T-helper 17 cell (primary cell): ENCODE measurements around the gene SLC46A1. TPM values are rescaled to one million over a fixed set of nuclear protein-coding genes. Genes with fewer than 3 reads are reported as not detected.

Experiments used
- ATAC-seq: fragments of 150-1000 bp; cut with Tn5 transposase; 2 replicates; pipeline ENCODE4 v1.10.0; 2021; ENCODE audit warnings: mild to moderate bottlenecking, moderate library complexity
- DNase-seq, 3 donors: peaks; one replicate each; pipeline versions ENCODE4 v3.0.0 to v3.0.0-alpha.2; 2020 to 2021
- H3K9me3 ChIP-seq: one replicate; pipeline ENCODE4 v1.7.0; 2013; ENCODE audit warnings: low read length, mild to moderate bottlenecking; ENCODE audit not compliant: control insufficient read depth, poor library complexity, severe bottlenecking
- H3K27ac Mint-ChIP-seq: one replicate; pipeline ENCODE4 v1.8.0; 2022; ENCODE audit warnings: mild to moderate bottlenecking, moderate library complexity, mixed read lengths
- H3K27me3 Mint-ChIP-seq: one replicate; pipeline ENCODE4 v1.8.0; 2022; ENCODE audit warnings: mixed read lengths
- H3K36me3 Mint-ChIP-seq: one replicate; pipeline ENCODE4 v1.8.0; 2022; ENCODE audit warnings: low read depth, mixed read lengths
- H3K4me1 Mint-ChIP-seq: one replicate; pipeline ENCODE4 v1.8.0; 2022; ENCODE audit warnings: mild to moderate bottlenecking, mixed read lengths
- H3K4me3 Mint-ChIP-seq: one replicate; pipeline ENCODE4 v1.8.0; 2022; ENCODE audit warnings: mild to moderate bottlenecking, moderate library complexity, mixed read lengths
- total RNA-seq, 4 donors: library from RNA in 2 of 4; stranded (reverse) in 2 of 4; gene quantifications; one replicate each; pipeline ENCODE4 v1.2.3 and lab custom pipeline; 2022 to 2026

SLC46A1 gene
- total RNA-seq, 2 donors from 2014 or later = 0.50 to 0.99 TPM

DNA sequence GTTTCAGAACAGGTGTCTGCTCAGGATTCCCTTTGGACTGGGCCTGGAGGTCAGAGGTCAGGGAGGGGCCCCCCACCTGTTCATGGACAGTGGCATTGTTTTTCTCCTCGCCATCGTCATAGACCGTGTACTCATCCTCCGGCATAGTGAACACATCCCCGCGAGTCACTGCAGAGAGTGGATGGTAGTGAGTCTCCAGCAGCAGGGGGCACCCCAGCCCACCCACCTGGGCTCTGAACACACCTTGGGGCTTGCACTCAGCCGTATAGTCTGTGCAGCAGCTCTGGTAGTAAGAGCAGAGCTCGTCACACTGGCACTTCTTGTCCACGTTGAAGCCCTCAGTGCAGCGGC is 36.4 kb downstream of the SLC46A1 start:
- DNase-seq = no peak
- Mint-ChIP-seq H3K4me3 (no peak overlapping the region), H3K36me3 (no peaks in the 10 kb centered on the region), H3K27me3 (no peaks in the 10 kb centered on the region), H3K27ac (no peak overlapping the region), H3K4me1 (peaks cover 11% of the 10 kb centered on the region)
- H3K9me3 ChIP-seq = no peaks in the 10 kb centered on the region
- ATAC-seq = no peak

DNA sequence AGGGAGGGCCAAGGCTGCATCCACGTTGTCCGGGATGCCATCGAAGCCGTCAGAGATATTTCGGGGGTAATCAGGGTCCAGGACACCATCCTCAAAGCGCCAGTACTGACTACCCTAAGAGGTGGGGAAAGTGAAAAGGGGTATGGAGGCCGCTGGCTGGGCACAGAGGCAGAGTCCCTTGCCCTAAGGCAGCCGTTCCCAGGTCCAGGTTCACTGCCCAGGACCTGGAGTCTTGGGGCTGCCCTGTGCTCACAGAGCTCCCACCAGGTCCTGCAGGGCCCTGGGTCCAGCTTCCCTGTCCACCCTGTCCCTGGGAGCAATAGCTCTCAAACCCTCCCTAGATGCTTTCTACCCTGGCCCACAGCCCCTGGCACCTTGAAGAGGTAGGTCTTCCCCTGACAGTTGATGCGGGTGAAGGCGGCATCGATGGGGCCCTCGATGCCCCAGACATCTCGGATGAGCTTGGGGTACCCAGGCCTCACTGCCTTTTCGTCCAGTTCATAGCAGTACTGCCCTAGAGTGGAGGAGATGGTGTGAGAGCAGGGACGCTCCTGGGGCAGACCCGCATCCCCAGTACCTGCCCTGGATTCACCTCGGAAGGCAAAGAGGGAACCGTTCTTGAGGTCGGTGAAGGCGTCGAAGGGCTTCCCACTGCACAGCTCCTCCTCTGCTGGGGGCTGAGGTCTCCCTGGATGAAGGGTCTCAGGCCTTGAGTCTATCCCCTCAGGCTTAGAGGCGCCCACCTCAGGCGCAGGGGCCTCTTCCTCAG is 36.9 kb downstream of the SLC46A1 start:
- ATAC-seq = no peak
- Mint-ChIP-seq H3K36me3 (no peaks in the 10 kb centered on the region), H3K4me3 (no peak overlapping the region), H3K27ac (no peak overlapping the region), H3K27me3 (no peaks in the 10 kb centered on the region), H3K4me1 (peaks cover 11% of the 10 kb centered on the region)
- H3K9me3 ChIP-seq = no peaks in the 10 kb centered on the region
- DNase-seq = no peak

DNA sequence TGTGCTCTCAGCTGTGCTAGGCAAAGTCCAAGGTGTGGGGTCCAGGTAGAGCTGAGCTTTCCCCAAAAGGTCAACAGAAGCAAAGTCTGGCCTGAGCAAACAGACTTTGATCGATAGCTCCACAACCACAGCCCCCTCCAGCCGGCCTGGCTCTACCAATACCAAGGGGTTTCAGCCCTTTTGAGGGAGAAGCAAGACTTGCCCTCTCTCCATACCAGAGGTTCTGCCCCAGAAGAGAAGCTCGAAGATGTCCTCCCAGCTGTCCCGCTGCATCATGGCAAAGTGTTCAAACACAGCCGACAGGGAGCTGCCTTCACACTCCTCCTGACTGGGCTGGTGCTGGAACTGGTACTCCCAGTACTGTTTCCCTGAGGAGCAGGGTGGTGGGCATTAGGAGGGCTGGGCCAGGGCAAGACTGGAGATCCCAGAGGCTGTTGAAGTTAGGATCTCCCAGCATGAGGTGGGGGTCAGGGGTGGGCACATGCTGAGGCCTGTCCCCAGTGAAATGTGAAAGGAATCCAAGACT is 37.6 kb downstream of the SLC46A1 start:
- Mint-ChIP-seq H3K27ac (no peak overlapping the region), H3K4me1 (peaks cover 8% of the 10 kb centered on the region), H3K27me3 (no peaks in the 10 kb centered on the region), H3K4me3 (no peak overlapping the region), H3K36me3 (no peaks in the 10 kb centered on the region)
- no peak for DNase-seq
- ATAC-seq = no peak
- H3K9me3 ChIP-seq = no peaks in the 10 kb centered on the region

DNA sequence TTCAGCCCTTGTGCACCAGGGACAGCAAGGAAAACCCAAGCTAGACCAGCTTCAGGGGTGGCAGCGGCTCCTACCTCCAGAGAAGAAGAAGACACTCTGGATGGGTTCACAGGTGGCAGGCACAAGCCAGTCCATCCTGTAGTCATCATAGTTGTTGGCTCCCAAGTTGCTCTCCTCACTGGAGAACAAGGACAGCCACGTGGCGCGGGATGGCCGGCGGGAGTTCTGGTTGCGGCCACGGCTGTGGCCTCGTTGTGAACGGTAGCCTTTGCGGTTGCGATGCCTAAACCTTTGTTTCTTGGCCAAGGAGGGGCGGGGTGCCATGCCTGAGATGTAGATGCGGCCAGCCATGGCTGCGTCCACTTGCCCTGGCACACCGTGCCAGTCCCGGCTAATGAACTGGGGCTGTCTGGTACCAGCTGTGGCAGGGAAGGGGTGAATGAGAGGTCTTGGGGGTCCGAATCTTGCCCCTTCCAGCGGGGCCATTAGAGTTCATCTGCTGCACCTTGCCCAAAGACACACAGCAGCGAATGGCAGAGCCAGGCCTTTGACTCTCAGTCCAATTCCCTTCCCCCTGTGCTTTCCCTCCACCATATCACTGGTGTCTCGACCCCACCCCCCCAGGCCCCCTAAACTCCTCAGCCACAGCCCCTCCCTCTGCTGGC is 38.2 kb downstream of the SLC46A1 start:
- Mint-ChIP-seq H3K27ac (no peak overlapping the region), H3K4me3 (no peak overlapping the region), H3K27me3 (no peaks in the 10 kb centered on the region), H3K4me1 (peaks cover 4% of the 10 kb centered on the region), H3K36me3 (no peaks in the 10 kb centered on the region)
- ATAC-seq (no peak), DNase-seq (no peak)
- H3K9me3 ChIP-seq = no peaks in the 10 kb centered on the region

DNA sequence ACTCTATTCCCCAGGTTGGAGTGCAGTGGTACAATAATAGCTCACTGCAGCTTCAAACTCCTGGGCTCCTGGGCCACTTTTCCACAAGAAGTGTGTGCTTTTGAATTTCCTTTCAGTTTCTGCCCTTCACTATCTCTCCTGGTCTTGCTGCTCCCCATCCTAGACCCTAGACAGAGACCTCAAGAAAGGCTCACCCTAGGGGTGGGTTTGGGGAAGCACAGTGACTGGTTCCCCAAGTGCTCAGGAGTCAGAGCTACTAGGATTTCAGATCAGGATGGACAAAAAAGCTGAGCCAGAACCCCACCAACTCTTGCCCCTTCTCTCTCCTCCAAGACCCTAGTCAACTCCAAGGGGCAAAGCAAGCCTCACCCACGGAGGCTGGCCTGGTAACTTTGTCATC is 39.4 kb downstream of the SLC46A1 start:
- Mint-ChIP-seq H3K4me1 (peaks cover 3% of the 10 kb centered on the region), H3K36me3 (no peaks in the 10 kb centered on the region), H3K27ac (no peak overlapping the region), H3K27me3 (no peaks in the 10 kb centered on the region), H3K4me3 (no peak overlapping the region)
- no peak for DNase-seq
- no peaks in the 10 kb centered on the region for H3K9me3 ChIP-seq
- no peak for ATAC-seq

DNA sequence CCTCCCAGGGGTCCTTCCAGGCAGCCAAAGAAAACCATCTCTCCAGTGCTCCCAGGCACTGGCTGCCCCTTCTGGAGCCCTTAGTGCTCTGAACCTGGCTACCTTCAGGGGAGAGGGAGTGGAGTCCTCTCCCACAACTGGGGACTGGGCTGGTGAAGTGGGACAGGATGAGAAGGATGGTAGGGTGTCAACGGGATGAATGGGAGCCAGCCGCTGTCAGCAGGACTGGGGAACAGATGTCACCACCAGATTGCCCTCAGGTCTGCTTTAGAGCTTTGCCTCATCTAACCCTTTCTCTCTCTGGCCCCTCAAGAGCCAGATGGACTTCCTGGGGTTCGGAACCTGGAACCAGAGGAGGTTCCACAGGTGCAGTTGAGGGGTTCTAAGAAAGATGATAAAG is 40.5 kb downstream of the SLC46A1 start:
- no peak overlapping the region for H3K4me3 Mint-ChIP-seq
- H3K4me1 Mint-ChIP-seq = no peaks in the 10 kb centered on the region
- ATAC-seq (no peak), DNase-seq (no peak)
- H3K27ac Mint-ChIP-seq = no peak overlapping the region
- H3K9me3 ChIP-seq = no peaks in the 10 kb centered on the region
- H3K27me3 Mint-ChIP-seq = no peaks in the 10 kb centered on the region
- H3K36me3 Mint-ChIP-seq = no peaks in the 10 kb centered on the region

GRCh38 chr17:28364665-28365363 is 41.2 kb downstream of the SLC46A1 start, which contains the start of gene SEBOX:
SEBOX (minus strand) TSS chr17:28365199; CDS start chr17:28365151, 48 bp downstream.
- no peak for DNase-seq
- Mint-ChIP-seq H3K27me3 (no peaks in the 10 kb centered on the region), H3K27ac (no peak within 1 kb of the TSS)

DNA sequence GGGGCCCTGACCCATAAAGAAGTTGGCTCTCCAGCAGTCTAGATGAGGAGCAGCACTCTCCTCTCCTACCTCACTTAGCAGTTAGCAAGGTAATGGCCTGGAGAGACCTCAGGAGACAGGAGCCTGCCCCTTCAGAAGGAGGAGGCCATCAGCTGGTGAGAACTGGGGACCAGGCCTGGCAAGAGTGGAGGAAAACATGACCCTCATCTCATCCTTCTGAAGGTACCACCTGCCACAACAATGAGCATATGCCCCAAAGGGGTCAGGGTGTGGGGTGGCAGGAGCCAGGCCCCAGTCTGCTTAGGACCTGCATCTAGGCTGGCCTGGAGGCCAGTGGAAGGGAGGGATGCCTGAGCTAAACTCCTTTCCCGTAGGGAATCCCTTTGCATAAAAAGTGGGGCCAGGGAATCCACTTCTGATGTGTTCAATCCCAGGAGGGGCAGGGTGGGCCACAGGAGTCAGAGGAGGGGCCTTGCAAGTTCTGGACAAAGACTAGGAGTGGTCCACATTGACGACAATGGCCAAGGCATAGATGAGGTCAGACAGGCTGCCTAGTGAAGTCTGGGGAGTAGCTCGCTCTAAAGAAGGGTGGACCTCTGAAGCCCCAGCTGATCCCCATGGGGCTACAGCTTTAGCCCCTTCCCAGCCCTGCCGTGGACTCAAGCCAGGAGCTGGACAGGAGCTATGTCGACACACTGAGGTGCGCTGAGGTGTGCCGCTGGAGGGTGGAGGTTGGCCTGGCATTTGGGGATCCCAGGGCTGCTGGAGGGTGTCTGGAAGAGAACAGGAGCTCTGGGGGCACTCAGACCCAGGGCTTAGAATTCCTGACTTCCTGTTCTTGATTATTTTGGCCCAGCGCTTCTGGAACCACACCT is 42.0 kb downstream of the SLC46A1 start:
- Mint-ChIP-seq H3K36me3 (no peaks in the 10 kb centered on the region), H3K4me1 (no peaks in the 10 kb centered on the region), H3K4me3 (no peak overlapping the region), H3K27ac (no peak overlapping the region), H3K27me3 (no peaks in the 10 kb centered on the region)
- ATAC-seq (no peak), DNase-seq (no peak)
- no peaks in the 10 kb centered on the region for H3K9me3 ChIP-seq

More at GRCh38 chr17:28364665-28365363, 41.2 kb downstream of the SLC46A1 start, which contains the start of gene SEBOX:
- H3K9me3 ChIP-seq = no peaks in the 10 kb centered on the region
- ATAC-seq = no peak
- Mint-ChIP-seq H3K4me3 (no peak within 1 kb of the TSS), H3K36me3 (no peaks in the 10 kb centered on the region), H3K4me1 (no peaks in the 10 kb centered on the region)

- DNase-seq (no peak), ATAC-seq (no peak)
- Mint-ChIP-seq H3K4me1 (peaks cover 3% of the 10 kb centered on the region), H3K36me3 (no peaks in the 10 kb centered on the region), H3K4me3 (no peak overlapping the region), H3K27me3 (no peaks in the 10 kb centered on the region), H3K27ac (no peak overlapping the region)
- no peaks in the 10 kb centered on the region for H3K9me3 ChIP-seq
Measured at GRCh38 chr17:28363186-28363585, 42.8 kb downstream of the SLC46A1 start.

- DNase-seq (no peak), ATAC-seq (no peak)
- Mint-ChIP-seq H3K4me1 (peaks cover 26% of the 10 kb centered on the region), H3K4me3 (peak overlapping the region; percentile 94), H3K27ac (peak overlapping the region; percentile 94), H3K27me3 (no peaks in the 10 kb centered on the region), H3K36me3 (no peaks in the 10 kb centered on the region)
- no peaks in the 10 kb centered on the region for H3K9me3 ChIP-seq
Measured at GRCh38 chr17:28357901-28358197, 48.2 kb downstream of the SLC46A1 start.

- peak within 1 kb of the TSS; percentile 94 for H3K4me3 Mint-ChIP-seq
- ATAC-seq (peak; percentile 99), DNase-seq (peak; percentile 94 to 96 (median 94))
- H3K9me3 ChIP-seq = no peaks in the 10 kb centered on the region
- no peaks in the 10 kb centered on the region for H3K27me3 Mint-ChIP-seq
- peak within 1 kb of the TSS; percentile 94 for H3K27ac Mint-ChIP-seq
- peaks cover 26% of the 10 kb centered on the region for H3K4me1 Mint-ChIP-seq
- H3K36me3 Mint-ChIP-seq = no peaks in the 10 kb centered on the region
Measured at GRCh38 chr17:28357061-28357900, 48.7 kb downstream of the SLC46A1 start, which contains the start of gene POLDIP2. POLDIP2 (minus strand) TSS chr17:28357527; CDS start chr17:28357448, 79 bp downstream.

GRCh38 chr17:28350271-28350670 is 55.7 kb downstream of the SLC46A1 start:
- no peaks in the 10 kb centered on the region for H3K9me3 ChIP-seq
- Mint-ChIP-seq H3K4me1 (peaks cover 2% of the 10 kb centered on the region), H3K36me3 (peaks cover 3% of the 10 kb centered on the region), H3K4me3 (no peak overlapping the region), H3K27ac (peak overlapping the region; percentile 32), H3K27me3 (no peaks in the 10 kb centered on the region)
- no peak for ATAC-seq
- no peak for DNase-seq
